GM10266 (cell line): ENCODE data around the gene TAB3.

Experiments used
- DNase-seq: peaks from one replicate; pipeline ENCODE4 v3.0.0; 2012; ENCODE audit errors: extremely low spot score
- CTCF ChIP-seq: IDR thresholded peaks from 2 replicates; pipeline ENCODE4 v1.5.1; 2012; ENCODE audit warnings: mild to moderate bottlenecking, low read depth; ENCODE audit not compliant: control insufficient read depth, insufficient read depth; ENCODE audit errors: missing control alignments

The TAB3 gene

GRCh38 chrX:30863974-30864373, 25.1 kb downstream of the TAB3 start:
- DNase-seq, result no peak
- TF ChIP-seq CTCF, result no peak

- no peak for DNase-seq
- TF ChIP-seq CTCF, result no peak
These were observed 31.0 kb downstream of the TAB3 start for GRCh38 chrX:30858098-30858497.

GRCh38 chrX:30851449-30851848, 37.6 kb downstream of the TAB3 start:
- no peak for TF ChIP-seq CTCF
- DNase-seq, result no peak

GRCh38 chrX:30835373-30835772, 53.7 kb downstream of the TAB3 start:
- DNase-seq, result no peak
- TF ChIP-seq CTCF, result no peak

GRCh38 chrX:30833896-30834295, 55.2 kb downstream of the TAB3 start:
- no peak for DNase-seq
- no peak for TF ChIP-seq CTCF

- peak; percentile 5 for DNase-seq
- no peak for TF ChIP-seq CTCF
These were observed 58.0 kb downstream of the TAB3 start for GRCh38 chrX:30831082-30831481.

GRCh38 chrX:30830326-30830943, 58.6 kb downstream of the TAB3 start:
- TF ChIP-seq CTCF, result no peak
- no peak for DNase-seq
